IMR-90 (cell line): ENCODE results near the gene WHRN. TPM values are rescaled to one million over a fixed set of nuclear protein-coding genes. Genes with fewer than 3 reads are reported as not detected.

Source experiments
- BHLHE40 ChIP-seq: fragments of 150-350 bp; IDR thresholded peaks from 2 replicates; pipeline ENCODE4 v1.6.1; 2016; ENCODE audit warnings: mild to moderate bottlenecking, low read depth, low read length
- CEBPB ChIP-seq: IDR thresholded peaks from 2 replicates; pipeline ENCODE4 v1.6.1; 2012; ENCODE audit warnings: low read depth, low read length, improper control_type of control experiment
- ELK1 ChIP-seq: fragments of 150-350 bp; IDR thresholded peaks from 2 replicates; pipeline ENCODE4 v1.6.1; 2016; ENCODE audit warnings: low read depth, mild to moderate bottlenecking, low read length, moderate library complexity, borderline replicate concordance
- FOS ChIP-seq: fragments of 150-350 bp; IDR thresholded peaks from 2 replicates; pipeline ENCODE4 v1.6.1; 2016; ENCODE audit warnings: low read depth, low read length
- MAZ ChIP-seq: IDR thresholded peaks from 2 replicates; pipeline ENCODE4 v1.6.1; 2012; ENCODE audit warnings: low read depth, mild to moderate bottlenecking, low read length, improper control_type of control experiment, moderate library complexity, borderline replicate concordance
- polyA plus RNA-seq, 3 experiments: library from polyadenylated mRNA; depleted of rRNA; stranded (reverse); fragments of >200 nt; gene quantifications; 2 replicates each; pipeline ENCODE4 v1.2.3, GENCODE V29; 2012; ENCODE audit warnings: low replicate concordance in 1 of 3
- total RNA-seq: library from RNA; depleted of rRNA; stranded (reverse); fragments of >200 nt; gene quantifications from 2 replicates; pipeline ENCODE4 v1.2.3, GENCODE V29; 2012

WHRN gene
- total and polyA plus RNA-seq, 2 of the 4 experiments (the other 2 are of a cell fraction) = 0.18 to 2.6 TPM

GRCh38 chr9:114486205-114486963 is 18.9 kb downstream of the WHRN start (continued):
- TF ChIP-seq ELK1 = no peak
- no peak for TF ChIP-seq CEBPB
- TF ChIP-seq FOS = no peak
- TF ChIP-seq MAZ = no peak
- TF ChIP-seq BHLHE40 = no peak
